GM12892 (cell line): ENCODE results near the gene TOP3B.

Experiments used
- DNase-seq: peaks from one replicate; pipeline ENCODE4 v3.0.0; 2011; ENCODE audit not compliant: insufficient read length
- FAIRE-seq: peaks from 2 replicates; lab custom pipeline; 2011; peaks lifted over from hg19 to GRCh38; lab: Jason Lieb, UNC
- POLR2A ChIP-seq: IDR thresholded peaks from 2 replicates; pipeline ENCODE4 v1.6.1; 2011; ENCODE audit warnings: low read depth, low read length, control low read depth
- POLR2AphosphoS5 ChIP-seq: IDR thresholded peaks from 2 replicates; pipeline ENCODE4 v1.6.1; 2011; ENCODE audit warnings: low read depth, low read length, control low read depth
- TAF1 ChIP-seq: IDR thresholded peaks from 2 replicates; pipeline ENCODE4 v1.6.1; 2011; ENCODE audit warnings: low read depth, mild to moderate bottlenecking, control low read depth, low read length, borderline replicate concordance

Gene TOP3B

DNA sequence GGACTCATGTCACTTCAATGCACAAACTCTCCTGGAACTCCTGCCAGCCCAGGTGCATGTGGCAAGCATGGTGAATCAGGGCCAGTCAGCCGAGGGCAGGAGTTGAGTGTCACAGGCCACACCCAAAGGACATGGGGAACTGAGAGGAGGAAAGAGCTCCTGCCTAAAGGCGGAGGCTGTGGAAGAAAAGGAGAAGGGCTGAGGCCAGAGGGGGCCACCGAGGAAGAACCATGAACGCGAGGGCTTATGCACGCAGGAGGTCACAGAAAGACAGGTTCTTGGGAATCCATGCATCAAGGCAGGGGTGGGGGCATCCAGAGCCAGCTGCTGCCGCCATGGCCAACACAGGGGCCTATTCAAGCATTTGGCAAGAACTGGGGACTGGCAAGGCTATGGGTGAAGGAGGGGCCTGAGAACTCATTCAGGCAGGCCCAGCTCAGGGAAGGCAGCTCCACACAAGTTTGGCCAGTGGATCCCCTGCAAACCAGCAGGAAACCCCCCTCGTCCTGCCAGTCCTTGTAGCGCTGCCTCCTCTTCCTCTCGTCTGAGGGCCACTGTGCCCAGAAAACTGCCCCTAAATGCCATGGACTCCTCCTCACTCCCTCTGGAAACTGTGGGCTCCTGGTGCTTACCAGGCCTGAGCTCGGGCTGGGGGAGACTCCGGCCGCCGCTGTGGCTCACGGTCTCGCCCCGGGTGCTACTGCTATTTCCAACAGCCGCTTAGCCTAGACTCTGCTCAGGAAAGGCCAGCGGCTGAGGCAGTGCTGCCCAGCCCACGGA lies 45.4 kb downstream of the TOP3B start:
- DNase-seq, result no peak
- TF ChIP-seq TAF1 (no peak), POLR2AphosphoS5 (no peak), POLR2A (no peak)
- FAIRE-seq, result no peak

DNA sequence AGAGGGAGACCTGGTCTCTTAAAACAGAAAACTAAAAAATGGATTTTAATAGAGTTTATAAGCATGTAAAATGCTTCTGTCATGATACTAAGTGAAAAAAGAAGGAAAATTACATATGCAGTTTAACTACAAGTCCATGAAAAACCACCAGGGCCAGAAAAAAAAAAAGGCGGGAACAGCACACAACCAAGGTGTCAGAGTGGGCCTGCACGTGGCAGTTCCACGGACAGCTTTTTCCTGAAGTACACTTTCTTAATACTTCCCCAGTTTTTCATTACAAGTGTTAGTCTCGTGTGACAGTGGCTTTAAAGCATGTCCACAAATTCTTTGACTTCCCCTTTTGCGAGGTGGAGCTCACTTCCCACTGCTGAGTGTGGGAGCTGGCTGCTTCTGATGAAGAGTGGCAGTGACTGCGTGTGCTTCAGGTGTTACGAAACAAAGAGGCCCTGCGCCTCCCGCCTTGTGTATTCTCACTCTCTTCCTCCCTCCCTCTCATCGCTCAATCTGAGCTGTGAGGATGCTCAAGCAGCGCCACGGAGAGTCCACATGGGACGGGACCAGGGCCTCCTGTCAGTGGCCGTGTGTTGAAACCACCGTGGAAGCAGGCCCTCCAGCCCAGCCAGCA lies 46.3 kb downstream of the TOP3B start:
- TF ChIP-seq TAF1 (no peak), POLR2A (no peak), POLR2AphosphoS5 (no peak)
- FAIRE-seq, result no peak
- no peak for DNase-seq

GRCh38 chr22:21933910-21934309 lies 48.7 kb downstream of the TOP3B start:
- no peak for TF ChIP-seq POLR2A
- TF ChIP-seq POLR2AphosphoS5, result no peak
- no peak for TF ChIP-seq TAF1
- DNase-seq (no peak), FAIRE-seq (no peak)

- DNase-seq (no peak), FAIRE-seq (no peak)
- no peak for TF ChIP-seq TAF1
- TF ChIP-seq POLR2A, result no peak
- TF ChIP-seq POLR2AphosphoS5, result no peak
Observed at GRCh38 chr22:21933413-21933812, 49.2 kb downstream of the TOP3B start.

- no peak for TF ChIP-seq POLR2A
- no peak for TF ChIP-seq POLR2AphosphoS5
- no peak for TF ChIP-seq TAF1
- DNase-seq (no peak), FAIRE-seq (no peak)
Observed at GRCh38 chr22:21932347-21932746, 50.2 kb downstream of the TOP3B start.

DNA sequence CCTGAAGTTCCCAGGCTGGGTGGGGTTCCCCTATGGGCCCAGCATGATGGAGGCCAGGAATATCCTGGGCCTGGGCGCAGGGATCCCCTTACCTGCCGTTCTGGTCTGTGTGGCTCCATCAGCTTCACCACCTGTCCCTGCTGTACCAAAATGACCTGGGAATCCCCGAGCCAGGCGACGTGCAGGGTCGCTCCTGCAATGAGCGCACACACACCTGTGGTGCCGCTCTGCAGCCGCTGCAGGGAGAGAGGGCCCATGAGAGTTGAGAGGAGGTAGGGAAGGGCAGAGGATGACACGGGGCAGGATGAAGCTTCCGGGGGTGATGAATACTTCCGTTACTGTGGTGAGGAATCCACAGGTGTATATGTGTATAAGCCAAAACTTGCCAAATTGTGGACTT lies 51.5 kb downstream of the TOP3B start:
- no peak for DNase-seq

GRCh38 chr22:21929253-21929652 lies 53.3 kb downstream of the TOP3B start:
- DNase-seq (no peak), FAIRE-seq (no peak)
- TF ChIP-seq POLR2A (no peak), TAF1 (no peak), POLR2AphosphoS5 (no peak)

More for the DNA sequence above, 51.5 kb downstream of the TOP3B start:
- no peak for FAIRE-seq
- no peak for TF ChIP-seq TAF1
- no peak for TF ChIP-seq POLR2AphosphoS5
- TF ChIP-seq POLR2A, result no peak

DNA sequence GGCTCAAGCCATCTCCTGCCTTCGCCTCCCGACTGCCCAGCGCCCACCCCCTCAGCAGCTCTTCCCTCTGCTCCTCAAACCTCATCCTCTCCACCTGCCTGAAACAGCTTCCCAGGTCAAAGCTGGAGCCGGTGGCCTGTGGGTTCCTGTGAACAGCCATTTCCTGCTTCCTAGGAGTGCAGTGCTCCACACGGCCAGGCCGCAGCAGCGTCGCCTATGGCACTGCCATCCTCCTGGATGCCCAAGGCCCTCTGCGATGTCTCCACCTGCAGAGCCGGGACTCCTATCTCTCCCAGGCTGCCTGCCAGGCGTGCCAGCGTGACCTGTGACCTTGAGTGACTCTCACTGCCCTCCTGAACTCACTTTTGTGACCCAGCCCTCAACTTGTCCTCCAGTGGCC lies 54.5 kb downstream of the TOP3B start:
- no peak for FAIRE-seq
- TF ChIP-seq POLR2AphosphoS5 (no peak), TAF1 (no peak), POLR2A (no peak)
- DNase-seq, result no peak

- TF ChIP-seq POLR2AphosphoS5 (no peak), POLR2A (no peak), TAF1 (no peak)
- FAIRE-seq (no peak), DNase-seq (no peak)
Observed at GRCh38 chr22:21927174-21927823, 55.3 kb downstream of the TOP3B start.

- no peak for DNase-seq
- FAIRE-seq, result no peak
Observed at GRCh38 chr22:21926728-21927127, 55.9 kb downstream of the TOP3B start.

DNA sequence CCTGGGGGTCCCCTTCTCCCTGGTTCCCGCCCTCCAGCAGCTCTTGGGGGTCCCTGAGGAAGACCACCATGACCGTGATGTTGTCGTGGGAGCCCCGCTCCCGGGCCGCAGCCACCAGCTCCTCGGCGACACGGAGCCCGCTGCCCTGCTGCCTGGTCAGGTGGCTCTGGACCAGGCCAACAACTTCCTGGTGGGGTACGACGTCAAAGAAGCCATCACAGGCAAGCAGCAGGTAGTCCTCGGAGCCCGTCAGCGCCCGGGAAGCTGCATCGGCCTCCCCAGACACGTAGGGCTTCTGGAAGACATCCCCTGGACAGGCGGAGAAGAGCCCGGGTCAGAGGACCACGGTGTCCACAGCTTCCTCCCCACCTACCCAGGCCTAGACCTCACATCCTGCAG lies 59.4 kb downstream of the TOP3B start:
- no peak for FAIRE-seq
- DNase-seq, result no peak
- TF ChIP-seq POLR2AphosphoS5 (no peak), TAF1 (no peak), POLR2A (no peak)

More at GRCh38 chr22:21926728-21927127, 55.9 kb downstream of the TOP3B start:
- TF ChIP-seq POLR2AphosphoS5 (no peak), POLR2A (no peak), TAF1 (no peak)
